Ishikawa (cell line): ENCODE results near the gene MTUS2.

ENCODE experiments used
- EGR1 ChIP-seq: IDR thresholded peaks from 2 replicates; pipeline ENCODE4 v1.6.1; 2012
- EP300 ChIP-seq: IDR thresholded peaks from 2 replicates; pipeline ENCODE4 v1.6.1; 2012; ENCODE audit warnings: borderline replicate concordance
- FOXM1 ChIP-seq: IDR thresholded peaks from 2 replicates; pipeline ENCODE4 v1.6.1; 2012; ENCODE audit warnings: low read depth, borderline replicate concordance

DNA sequence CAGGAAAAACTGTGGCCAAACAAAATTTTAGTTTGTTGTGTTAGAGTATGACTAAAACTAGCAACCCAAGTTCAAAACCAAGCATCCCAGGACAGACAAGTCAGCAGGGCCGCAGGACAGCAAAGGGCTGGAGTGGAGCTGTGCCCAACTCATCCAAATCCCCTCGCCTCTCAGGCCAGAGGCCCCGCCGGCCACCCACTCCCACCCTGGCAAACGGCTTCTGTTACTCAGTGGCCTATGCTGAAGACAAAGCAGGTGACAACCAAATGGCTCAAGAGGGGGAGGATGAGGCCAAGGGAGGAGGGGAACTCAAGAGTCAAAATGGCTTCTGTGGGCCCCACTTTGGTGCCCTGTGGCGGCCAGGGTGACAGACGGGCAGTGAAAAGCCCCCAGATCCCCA is 705.6 kb downstream of the MTUS2 start:
- TF ChIP-seq EGR1 (no peak), FOXM1 (no peak), EP300 (no peak)
